GM21717 (cell line): Measurements from ENCODE around the gene TAPBPL.
"Not testable (repeated sequence)": the region's sequence is repeated elsewhere in the genome, so short reads cannot be mapped to it uniquely, and the experiment has no call there.

Experiments used
- ATAC-seq: cut with Tn5 transposase; IDR thresholded peaks from one replicate; pipeline ENCODE4 v1.9.1; 2021; ENCODE audit warnings: mild to moderate bottlenecking, moderate library complexity; ENCODE audit not compliant: unreplicated experiment

Gene TAPBPL

GRCh38 chr12:6451348-6452244 lies at the start of gene TAPBPL:
TSS of gene TAPBPL (plus strand) at chr12:6452042. CDS start at chr12:6452249, 207 bp downstream.
- peak; percentile 46 for ATAC-seq

- no peak for ATAC-seq
Measured at GRCh38 chr12:6404390-6404789, 47.5 kb upstream of the TAPBPL start.

GRCh38 chr12:6405963-6406362 lies 45.9 kb upstream of the TAPBPL start:
- ATAC-seq, result no peak

GRCh38 chr12:6407236-6407954 lies 44.4 kb upstream of the TAPBPL start:
- no peak for ATAC-seq

- no peak for ATAC-seq
Measured at GRCh38 chr12:6416596-6416995, 35.2 kb upstream of the TAPBPL start.

GRCh38 chr12:6418796-6419195 lies 33.0 kb upstream of the TAPBPL start:
- ATAC-seq, result no peak

GRCh38 chr12:6420364-6420763 lies 31.5 kb upstream of the TAPBPL start:
- ATAC-seq, result no peak

- ATAC-seq, result peak; percentile 31
Measured at GRCh38 chr12:6423267-6424007, 28.4 kb upstream of the TAPBPL start.

GRCh38 chr12:6424008-6424347 lies 27.9 kb upstream of the TAPBPL start:
- no peak for ATAC-seq

GRCh38 chr12:6424866-6425265 lies 27.0 kb upstream of the TAPBPL start:
- no peak for ATAC-seq

- no peak for ATAC-seq
Measured at GRCh38 chr12:6425590-6426531, 26.0 kb upstream of the TAPBPL start.

GRCh38 chr12:6426882-6427671 lies 24.8 kb upstream of the TAPBPL start:
- peak; percentile 70 for ATAC-seq

GRCh38 chr12:6427796-6428195 lies 24.0 kb upstream of the TAPBPL start:
- not testable (repeated sequence) for ATAC-seq

- ATAC-seq, result no peak
Measured at GRCh38 chr12:6428326-6428725, 23.5 kb upstream of the TAPBPL start.

- ATAC-seq, result no peak
Measured at GRCh38 chr12:6430124-6430989, 21.5 kb upstream of the TAPBPL start.

- ATAC-seq, result no peak
Measured at GRCh38 chr12:6432991-6433390, 18.9 kb upstream of the TAPBPL start.

GRCh38 chr12:6434205-6435140 lies 17.4 kb upstream of the TAPBPL start:
- ATAC-seq, result no peak
